Fibroblast of lung (primary cell): ENCODE data around the gene SLC24A3.

Experiments used
- CTCF ChIP-seq, 2 donors: IDR thresholded peaks in 1 of 2; conservative IDR thresholded peaks in 1 of 2; 1 replicate in 1 of 2; 2 replicates in 1 of 2; pipeline ENCODE4 v1.5.1; 2011 to 2012; ENCODE audit warnings: low read length in 2 of 2, control low read depth in 1 of 2, inconsistent platforms in 1 of 2, low read depth in 1 of 2, mild to moderate bottlenecking in 1 of 2
- EZH2 ChIP-seq: IDR thresholded peaks from 2 replicates; pipeline ENCODE4 v1.5.1; 2012; ENCODE audit warnings: low read length, control low read depth, mild to moderate bottlenecking; ENCODE audit errors: missing control alignments

- no peak for TF ChIP-seq CTCF (conservative IDR thresholded peaks at IDR 0.05 in 1 of 2, IDR thresholded peaks at IDR 0.05 in 1 of 2; ENCODE audit: low read depth in 1 of 2, low read length in 2 of 2)
- no peak for TF ChIP-seq EZH2
Measured at GRCh38 chr20:19566226-19566945, 353.9 kb downstream of the SLC24A3 start.
